HEK293 (cell line): ENCODE data around the gene NOM1.
A peak's percentile ranks its signal among the peaks of the same experiment; 100 is the strongest.

Experiments used
- CTCF ChIA-PET: fragments of 350-600 bp; formaldehyde crosslinking; extraction: SDS; loops from one replicate; lab custom pipeline; 2021; ENCODE audit warnings: antibody characterized with exemption; lab: Yijun Ruan, JAX
- POLR2A ChIA-PET: fragments of 300-600 bp; formaldehyde crosslinking; extraction: SDS; loops from one replicate; lab custom pipeline; 2020; ENCODE audit warnings: antibody characterized with exemption, inconsistent platforms; lab: Yijun Ruan, JAX
- H3K27ac ChIP-seq: fragments of 200-500 bp; sonication (Bioruptor generic); 2 replicates; pipeline ENCODE4 v1.5.1; 2014; ENCODE audit warnings: low read depth, low read length, control low read depth, inconsistent platforms; ENCODE audit errors: extremely low read depth
- H3K36me3 ChIP-seq, 2 experiments: fragments of 200-500 bp in 1 of 2; sonication (Bioruptor generic) in 1 of 2; 1 replicate in 1 of 2; 2 replicates in 1 of 2; pipeline ENCODE4 v1.5.1; 2014 to 2017; ENCODE audit warnings: inconsistent platforms in 2 of 2, low read length in 2 of 2; ENCODE audit not compliant: control insufficient read depth in 2 of 2, insufficient read depth in 1 of 2
- H3K4me1 ChIP-seq: fragments of 200-500 bp; sonication (Bioruptor generic); 2 replicates; pipeline ENCODE4 v1.5.1; 2014; ENCODE audit warnings: mild to moderate bottlenecking, low read length, inconsistent platforms; ENCODE audit not compliant: control insufficient read depth, insufficient read depth
- H3K4me3 ChIP-seq: 2 replicates; pipeline ENCODE4 v1.5.1; 2011; ENCODE audit warnings: low read depth, mild to moderate bottlenecking, control low read depth, low read length, moderate library complexity
- H3K9me3 ChIP-seq: fragments of 200-500 bp; sonication (Bioruptor generic); 2 replicates; pipeline ENCODE4 v1.5.1; 2014; ENCODE audit warnings: low read depth, low read length, inconsistent platforms; ENCODE audit not compliant: control insufficient read depth, insufficient read depth
- HOXD13 ChIP-seq: sonication (generic); formaldehyde crosslinking; IDR thresholded peaks from 2 replicates; pipeline ENCODE4 v1.8.0; 2022; ENCODE audit warnings: missing genetic modification reagents, borderline replicate concordance
- OSR2 ChIP-seq: fragments of 450-650 bp; formaldehyde crosslinking; IDR thresholded peaks from 2 replicates; pipeline ENCODE4 v1.5.1; 2016; ENCODE audit warnings: missing biosample characterization, missing genetic modification characterization
- ZBTB6 ChIP-seq: fragments of 450-650 bp; formaldehyde crosslinking; IDR thresholded peaks from 2 replicates; pipeline ENCODE4 v1.5.1; 2017; ENCODE audit warnings: missing biosample characterization, missing genetic modification characterization
- ZNF280C ChIP-seq: fragments of 450-650 bp; formaldehyde crosslinking; IDR thresholded peaks from 2 replicates; pipeline ENCODE4 v1.5.1; 2016; ENCODE audit warnings: missing biosample characterization, missing genetic modification characterization
- ZNF398 ChIP-seq: fragments of 450-650 bp; formaldehyde crosslinking; IDR thresholded peaks from 2 replicates; pipeline ENCODE4 v1.5.1; 2017; ENCODE audit warnings: missing biosample characterization, missing genetic modification characterization
- TF ChIP-seq, protein P1 (sequence below): fragments of 450-650 bp; formaldehyde crosslinking; IDR thresholded peaks from 2 replicates; pipeline ENCODE4 v1.5.1; 2016; ENCODE audit warnings: missing biosample characterization, missing genetic modification characterization
- TF ChIP-seq, protein P2 (sequence below): fragments of 450-650 bp; formaldehyde crosslinking; IDR thresholded peaks from 2 replicates; pipeline ENCODE4 v1.5.1; 2016; ENCODE audit warnings: missing biosample characterization, missing genetic modification characterization
- TF ChIP-seq, protein P3 (sequence below): fragments of 450-650 bp; formaldehyde crosslinking; IDR thresholded peaks from 2 replicates; pipeline ENCODE4 v1.5.1; 2016; ENCODE audit warnings: missing biosample characterization, missing genetic modification characterization, borderline replicate concordance

NOM1 gene

DNA sequence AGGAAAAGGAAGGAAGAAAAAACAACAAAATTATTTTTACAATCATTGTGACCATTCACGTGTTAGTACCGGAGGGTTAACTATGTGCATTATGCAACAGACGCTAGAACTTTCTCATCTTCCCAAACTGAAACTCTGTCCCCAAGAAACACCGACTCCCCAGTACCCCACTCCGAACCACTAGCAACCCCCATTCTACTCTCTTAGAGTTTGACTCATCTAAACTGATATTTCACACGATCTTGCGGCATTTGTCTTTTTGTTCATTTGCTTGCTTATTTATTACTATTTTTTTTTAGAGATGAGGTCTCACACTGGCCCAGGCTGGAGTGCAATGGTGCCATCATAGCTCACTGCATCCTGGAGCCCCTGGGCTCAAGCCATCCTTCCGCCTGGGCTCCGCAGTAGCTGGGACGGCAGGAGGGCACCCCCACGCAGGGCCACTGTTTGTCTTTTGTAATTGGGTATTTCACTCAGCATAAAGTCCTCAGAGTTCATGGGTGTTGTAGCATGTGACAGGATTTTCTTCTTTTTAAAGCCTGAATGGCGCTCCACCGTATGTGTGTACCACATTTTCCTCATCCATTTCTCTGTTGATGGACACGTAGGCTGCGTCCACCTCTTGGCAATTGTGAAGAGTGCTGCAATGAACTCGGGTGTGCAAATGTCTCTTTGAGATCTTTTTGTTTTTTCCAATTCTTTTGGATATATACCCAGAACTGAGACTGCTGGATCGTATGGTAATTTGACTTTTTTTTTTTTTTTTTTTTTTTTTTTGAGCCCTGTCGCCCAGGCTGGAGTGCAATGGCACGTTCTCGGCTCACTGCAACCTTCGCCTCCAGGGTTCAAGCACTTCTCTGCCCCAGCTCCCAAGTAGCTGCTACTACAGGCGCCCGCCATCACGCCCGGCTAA is 51.5 kb downstream of the NOM1 start (continued):
- peak; percentile 78; the same call in 1 of the 2 replicates for TF ChIP-seq ZBTB6 (tag by site-specific recombination)

DNA sequence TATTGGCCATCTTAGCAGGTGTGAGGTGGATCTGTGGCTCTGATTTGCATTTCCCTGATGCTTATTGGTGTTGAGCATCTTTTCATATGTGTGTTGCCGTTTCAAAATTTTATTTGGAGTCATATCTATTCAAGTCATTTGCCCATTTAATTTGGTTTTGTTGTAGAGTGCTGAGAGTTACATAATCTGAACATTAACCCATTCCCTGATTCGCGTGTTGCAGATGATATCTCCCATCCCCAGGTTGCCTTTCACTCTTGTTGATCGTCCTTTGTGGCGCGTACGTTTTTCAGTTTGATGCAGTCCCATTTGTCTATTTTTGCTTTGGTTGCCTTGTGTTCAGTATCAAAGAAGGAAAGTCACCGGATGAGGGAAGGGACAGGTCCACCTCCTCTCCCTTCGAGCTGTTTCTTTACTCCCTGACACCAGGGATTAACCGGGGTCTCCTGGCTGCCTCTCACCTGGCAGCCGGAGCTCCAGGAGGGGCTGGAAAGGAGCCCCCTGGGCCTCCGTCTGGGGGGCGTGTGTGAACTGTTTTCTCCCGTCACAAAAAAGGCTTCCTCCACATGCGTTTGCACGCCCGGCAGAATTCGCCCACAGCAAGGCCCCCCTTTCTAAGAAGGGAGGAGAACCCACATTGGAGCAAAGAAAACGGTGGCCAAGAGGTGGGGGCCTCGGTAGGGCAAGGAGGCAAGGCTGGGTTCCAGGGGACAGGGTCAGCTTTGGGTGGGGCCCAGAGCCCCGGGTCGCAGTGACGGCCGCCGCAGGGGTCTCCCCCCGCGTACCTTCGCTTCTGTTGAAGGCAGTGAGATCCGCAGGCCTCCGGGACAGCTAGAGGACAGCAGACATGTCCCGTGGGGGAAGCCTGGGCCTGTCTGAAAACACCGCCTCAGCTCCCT is 52.7 kb downstream of the NOM1 start:
- H3K4me1 ChIP-seq = 0 out of 2 replicates have a peak, but pooled peaks cover 3% of the 10 kb centered on the region
- CTCF ChIA-PET = no interaction called here
- POLR2A ChIA-PET = interaction anchor here (0.6 kb wide), 1 partner anchor 164 kb away, joined by 6 read pairs; no protein-coding TSS in a partner anchor
- H3K36me3 ChIP-seq = peaks cover 0 to 27% of the 10 kb centered on the region in 2 experiments; a peak in 2 of 3 replicates
- TF ChIP-seq ZNF280C (tag by site-specific recombination) (no peak), ZNF398 (tag by site-specific recombination) (no peak), HOXD13 (CRISPR knock-in tag) (no peak), OSR2 (tag by site-specific recombination) (no peak)
- TF ChIP-seq, protein P1, sequence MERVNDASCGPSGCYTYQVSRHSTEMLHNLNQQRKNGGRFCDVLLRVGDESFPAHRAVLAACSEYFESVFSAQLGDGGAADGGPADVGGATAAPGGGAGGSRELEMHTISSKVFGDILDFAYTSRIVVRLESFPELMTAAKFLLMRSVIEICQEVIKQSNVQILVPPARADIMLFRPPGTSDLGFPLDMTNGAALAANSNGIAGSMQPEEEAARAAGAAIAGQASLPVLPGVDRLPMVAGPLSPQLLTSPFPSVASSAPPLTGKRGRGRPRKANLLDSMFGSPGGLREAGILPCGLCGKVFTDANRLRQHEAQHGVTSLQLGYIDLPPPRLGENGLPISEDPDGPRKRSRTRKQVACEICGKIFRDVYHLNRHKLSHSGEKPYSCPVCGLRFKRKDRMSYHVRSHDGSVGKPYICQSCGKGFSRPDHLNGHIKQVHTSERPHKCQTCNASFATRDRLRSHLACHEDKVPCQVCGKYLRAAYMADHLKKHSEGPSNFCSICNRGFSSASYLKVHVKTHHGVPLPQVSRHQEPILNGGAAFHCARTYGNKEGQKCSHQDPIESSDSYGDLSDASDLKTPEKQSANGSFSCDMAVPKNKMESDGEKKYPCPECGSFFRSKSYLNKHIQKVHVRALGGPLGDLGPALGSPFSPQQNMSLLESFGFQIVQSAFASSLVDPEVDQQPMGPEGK = no peak
- TF ChIP-seq, protein P2, sequence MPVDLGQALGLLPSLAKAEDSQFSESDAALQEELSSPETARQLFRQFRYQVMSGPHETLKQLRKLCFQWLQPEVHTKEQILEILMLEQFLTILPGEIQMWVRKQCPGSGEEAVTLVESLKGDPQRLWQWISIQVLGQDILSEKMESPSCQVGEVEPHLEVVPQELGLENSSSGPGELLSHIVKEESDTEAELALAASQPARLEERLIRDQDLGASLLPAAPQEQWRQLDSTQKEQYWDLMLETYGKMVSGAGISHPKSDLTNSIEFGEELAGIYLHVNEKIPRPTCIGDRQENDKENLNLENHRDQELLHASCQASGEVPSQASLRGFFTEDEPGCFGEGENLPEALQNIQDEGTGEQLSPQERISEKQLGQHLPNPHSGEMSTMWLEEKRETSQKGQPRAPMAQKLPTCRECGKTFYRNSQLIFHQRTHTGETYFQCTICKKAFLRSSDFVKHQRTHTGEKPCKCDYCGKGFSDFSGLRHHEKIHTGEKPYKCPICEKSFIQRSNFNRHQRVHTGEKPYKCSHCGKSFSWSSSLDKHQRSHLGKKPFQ (tag by site-specific recombination) = no peak
- TF ChIP-seq, protein P3, sequence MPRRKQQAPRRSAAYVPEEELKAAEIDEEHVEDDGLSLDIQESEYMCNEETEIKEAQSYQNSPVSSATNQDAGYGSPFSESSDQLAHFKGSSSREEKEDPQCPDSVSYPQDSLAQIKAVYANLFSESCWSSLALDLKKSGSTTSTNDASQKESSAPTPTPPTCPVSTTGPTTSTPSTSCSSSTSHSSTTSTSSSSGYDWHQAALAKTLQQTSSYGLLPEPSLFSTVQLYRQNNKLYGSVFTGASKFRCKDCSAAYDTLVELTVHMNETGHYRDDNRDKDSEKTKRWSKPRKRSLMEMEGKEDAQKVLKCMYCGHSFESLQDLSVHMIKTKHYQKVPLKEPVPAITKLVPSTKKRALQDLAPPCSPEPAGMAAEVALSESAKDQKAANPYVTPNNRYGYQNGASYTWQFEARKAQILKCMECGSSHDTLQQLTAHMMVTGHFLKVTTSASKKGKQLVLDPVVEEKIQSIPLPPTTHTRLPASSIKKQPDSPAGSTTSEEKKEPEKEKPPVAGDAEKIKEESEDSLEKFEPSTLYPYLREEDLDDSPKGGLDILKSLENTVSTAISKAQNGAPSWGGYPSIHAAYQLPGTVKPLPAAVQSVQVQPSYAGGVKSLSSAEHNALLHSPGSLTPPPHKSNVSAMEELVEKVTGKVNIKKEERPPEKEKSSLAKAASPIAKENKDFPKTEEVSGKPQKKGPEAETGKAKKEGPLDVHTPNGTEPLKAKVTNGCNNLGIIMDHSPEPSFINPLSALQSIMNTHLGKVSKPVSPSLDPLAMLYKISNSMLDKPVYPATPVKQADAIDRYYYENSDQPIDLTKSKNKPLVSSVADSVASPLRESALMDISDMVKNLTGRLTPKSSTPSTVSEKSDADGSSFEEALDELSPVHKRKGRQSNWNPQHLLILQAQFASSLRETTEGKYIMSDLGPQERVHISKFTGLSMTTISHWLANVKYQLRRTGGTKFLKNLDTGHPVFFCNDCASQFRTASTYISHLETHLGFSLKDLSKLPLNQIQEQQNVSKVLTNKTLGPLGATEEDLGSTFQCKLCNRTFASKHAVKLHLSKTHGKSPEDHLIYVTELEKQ (tag by site-specific recombination) = no peak
- H3K4me3 ChIP-seq = no peak overlapping the region
- no peaks in the 10 kb centered on the region for H3K9me3 ChIP-seq
- no peak overlapping the region for H3K27ac ChIP-seq
